Mesenchymal stem cell (in vitro differentiated cells and primary cell): ENCODE data around the gene TIMP2.

Experiments
- DNase-seq: peaks from one replicate; pipeline ENCODE4 v3.0.0-alpha.2; 2013
- H2AFZ ChIP-seq: one replicate; pipeline ENCODE4 v1.6.1; 2013; ENCODE audit warnings: low read depth, mild to moderate bottlenecking, control low read depth, inconsistent platforms, low read length, moderate library complexity
- H2AK5ac ChIP-seq: 2 replicates; pipeline ENCODE4 v1.6.1; 2013; ENCODE audit warnings: low read length, moderate library complexity, mild to moderate bottlenecking, inconsistent platforms; ENCODE audit not compliant: severe bottlenecking
- H2BK120ac ChIP-seq: one replicate; pipeline ENCODE4 v1.6.1; 2013; ENCODE audit warnings: low read depth, mild to moderate bottlenecking, inconsistent platforms, low read length, moderate library complexity
- H2BK12ac ChIP-seq, 2 experiments: one replicate each; pipeline ENCODE4 v1.6.1; 2013; ENCODE audit warnings: inconsistent platforms in 2 of 2, low read length in 2 of 2, mild to moderate bottlenecking in 2 of 2, moderate library complexity in 2 of 2, control low read depth in 1 of 2
- H2BK15ac ChIP-seq: one replicate; pipeline ENCODE4 v1.6.1; 2013; ENCODE audit warnings: mild to moderate bottlenecking, low read depth, inconsistent platforms; ENCODE audit not compliant: poor library complexity, severe bottlenecking
- H2BK5ac ChIP-seq: 2 replicates; pipeline ENCODE4 v1.6.1; 2013; ENCODE audit warnings: low read depth, mild to moderate bottlenecking, low read length, control low read depth, inconsistent platforms; ENCODE audit not compliant: poor library complexity, severe bottlenecking
- H3K14ac ChIP-seq, 2 experiments: one replicate each; pipeline ENCODE4 v1.6.1; 2013; ENCODE audit warnings: inconsistent platforms in 2 of 2, low read length in 2 of 2, control low read depth in 1 of 2, mild to moderate bottlenecking in 1 of 2, moderate library complexity in 1 of 2
- H3K18ac ChIP-seq, 2 experiments: one replicate each; pipeline ENCODE4 v1.6.1; 2013; ENCODE audit warnings: inconsistent platforms in 2 of 2, low read length in 2 of 2, control low read depth in 1 of 2, low read depth in 1 of 2, mild to moderate bottlenecking in 1 of 2
- H3K23ac ChIP-seq, 2 experiments: one replicate each; pipeline ENCODE4 v1.6.1; 2013; ENCODE audit warnings: inconsistent platforms in 2 of 2, low read length in 2 of 2, mild to moderate bottlenecking in 2 of 2, moderate library complexity in 2 of 2, control low read depth in 1 of 2
- H3K27ac ChIP-seq: 2 replicates; pipeline ENCODE4 v1.5.1; 2013; ENCODE audit warnings: mild to moderate bottlenecking, moderate library complexity, low read length, control low read depth, inconsistent platforms; ENCODE audit not compliant: poor library complexity, severe bottlenecking
- H3K27me3 ChIP-seq, 2 experiments: 2 replicates each; pipeline versions ENCODE4 v1.6.1 to v1.7.0; 2013; ENCODE audit warnings: low read length in 2 of 2, mild to moderate bottlenecking in 2 of 2, moderate library complexity in 2 of 2, control low read depth in 1 of 2, inconsistent platforms in 1 of 2; ENCODE audit not compliant: control insufficient read depth in 1 of 2, insufficient read depth in 1 of 2
- H3K36me3 ChIP-seq, 2 experiments: 2 replicates each; pipeline versions ENCODE4 v1.6.1 to v1.7.0; 2013; ENCODE audit warnings: low read length in 2 of 2, control low read depth in 1 of 2, inconsistent platforms in 1 of 2, low read depth in 1 of 2, mild to moderate bottlenecking in 1 of 2; ENCODE audit not compliant: insufficient read depth in 2 of 2, control insufficient read depth in 1 of 2
- H3K4ac ChIP-seq, 2 experiments: one replicate each; pipeline ENCODE4 v1.6.1; 2013; ENCODE audit warnings: inconsistent platforms in 2 of 2, low read length in 2 of 2, mild to moderate bottlenecking in 2 of 2, moderate library complexity in 2 of 2, control low read depth in 1 of 2, low read depth in 1 of 2
- H3K4me1 ChIP-seq: 2 replicates; pipeline ENCODE4 v1.6.1; 2013; ENCODE audit warnings: low read depth, low read length, control low read depth; ENCODE audit not compliant: control insufficient read depth, insufficient read depth
- H3K4me2 ChIP-seq: 2 replicates; pipeline ENCODE4 v1.6.1; 2013; ENCODE audit warnings: low read length, mild to moderate bottlenecking, inconsistent platforms; ENCODE audit not compliant: poor library complexity, severe bottlenecking
- H3K4me3 ChIP-seq, 2 experiments: 2 replicates each; pipeline versions ENCODE4 v1.5.1 to v1.7.0; 2013; ENCODE audit warnings: low read length in 2 of 2, mild to moderate bottlenecking in 2 of 2, control low read depth in 1 of 2, low read depth in 1 of 2; ENCODE audit not compliant: insufficient read depth in 1 of 2
- H3K79me1 ChIP-seq: replicated peaks from 2 replicates; pipeline ENCODE4 v1.6.1; 2013; ENCODE audit warnings: mild to moderate bottlenecking, control low read depth, low read length, inconsistent platforms; ENCODE audit not compliant: poor library complexity, severe bottlenecking
- H3K9ac ChIP-seq: 2 replicates; pipeline ENCODE4 v1.7.0; 2013; ENCODE audit warnings: mild to moderate bottlenecking, low read length, moderate library complexity
- H3K9me3 ChIP-seq: 2 replicates; pipeline ENCODE4 v1.7.0; 2013; ENCODE audit warnings: mild to moderate bottlenecking, low read length; ENCODE audit not compliant: control insufficient read depth
- H4K8ac ChIP-seq: one replicate; pipeline ENCODE4 v1.6.1; 2013; ENCODE audit warnings: inconsistent platforms, mild to moderate bottlenecking, low read length, moderate library complexity
- H4K91ac ChIP-seq: one replicate; pipeline ENCODE4 v1.6.1; 2013; ENCODE audit warnings: mild to moderate bottlenecking, low read length, inconsistent platforms
- WGBS: methylation state at CpG from one replicate; pipeline ENCODE4 v1.1.7; 2013; ENCODE audit warnings: mixed read lengths; 5-methylcytosine and 5-hydroxymethylcytosine counted together

Gene TIMP2

GRCh38 chr17:78888941-78889518, 36.2 kb downstream of the TIMP2 start:
- whole genome bisulfite sequencing = 94% methylated on average over 10 of the region's 10 CpGs

GRCh38 chr17:78886954-78887353, 38.2 kb downstream of the TIMP2 start:
- no peak overlapping the region for H2BK120ac ChIP-seq
- H2AFZ ChIP-seq = no peak overlapping the region
- no peaks in the 10 kb centered on the region for H3K9me3 ChIP-seq
- H3K27ac ChIP-seq = no peak overlapping the region
- H3K4me2 ChIP-seq = no peak overlapping the region
- H2AK5ac ChIP-seq = no peak overlapping the region
- H2BK12ac ChIP-seq = no peak overlapping the region
- H2BK5ac ChIP-seq = no peak overlapping the region
- no peak overlapping the region for H3K14ac ChIP-seq
- no peak overlapping the region for H3K4ac ChIP-seq
- peaks cover 22 to 52% of the 10 kb centered on the region in 2 experiments for H3K36me3 ChIP-seq
- H3K27me3 ChIP-seq = no peaks in the 10 kb centered on the region
- no peak overlapping the region for H3K18ac ChIP-seq
- no peak for DNase-seq
- H3K23ac ChIP-seq = no peak overlapping the region
- WGBS = 95% methylated on average over 12 of the region's 12 CpGs
- H3K9ac ChIP-seq = no peak overlapping the region
- H3K4me3 ChIP-seq = no peak overlapping the region
- H3K4me1 ChIP-seq = peaks cover 46% of the 10 kb centered on the region
- no peak overlapping the region for H2BK15ac ChIP-seq
- peaks cover 53% of the 10 kb centered on the region for H3K79me1 ChIP-seq
- H4K8ac ChIP-seq = no peak overlapping the region
- no peak overlapping the region for H4K91ac ChIP-seq

More at GRCh38 chr17:78888941-78889518, 36.2 kb downstream of the TIMP2 start:
- Histone ChIP-seq H2BK5ac (no peak overlapping the region), H2BK15ac (no peak overlapping the region), H3K4me2 (no peak overlapping the region), H3K18ac (peak overlapping the region in 1 of 2 experiments; percentile 16), H3K36me3 (peaks cover 38 to 70% of the 10 kb centered on the region in 2 experiments), H3K14ac (no peak overlapping the region), H3K4me3 (no peak overlapping the region), H2AK5ac (no peak overlapping the region), H3K4me1 (peaks cover 33% of the 10 kb centered on the region), H4K8ac (no peak overlapping the region), H3K9me3 (no peaks in the 10 kb centered on the region), H3K27ac (no peak overlapping the region), H3K79me1 (peaks cover 59% of the 10 kb centered on the region), H2BK120ac (no peak overlapping the region), H3K9ac (no peak overlapping the region), H3K4ac (no peak overlapping the region), H3K23ac (no peak overlapping the region), H3K27me3 (no peaks in the 10 kb centered on the region), H2BK12ac (no peak overlapping the region), H4K91ac (no peak overlapping the region), H2AFZ (no peak overlapping the region)
- DNase-seq = no peak

GRCh38 chr17:78885956-78886355, 39.2 kb downstream of the TIMP2 start:
- Histone ChIP-seq H3K4me3 (no peak overlapping the region), H3K9me3 (no peaks in the 10 kb centered on the region), H2BK15ac (peak overlapping the region; percentile 44), H3K4me1 (peaks cover 48% of the 10 kb centered on the region), H2BK12ac (peak overlapping the region; percentile 38 to 98), H3K27ac (no peak overlapping the region), H3K9ac (peak overlapping the region; percentile 94), H2AK5ac (no peak overlapping the region), H3K18ac (peak overlapping the region; percentile 46 to 96), H4K91ac (peak overlapping the region; percentile 67), H3K36me3 (peaks cover 17 to 49% of the 10 kb centered on the region in 2 experiments), H3K4me2 (no peak overlapping the region), H3K79me1 (peaks cover 49% of the 10 kb centered on the region), H2AFZ (no peak overlapping the region), H4K8ac (peak overlapping the region; percentile 19), H3K27me3 (no peaks in the 10 kb centered on the region), H2BK120ac (peak overlapping the region; percentile 56), H3K23ac (peak overlapping the region in 1 of 2 experiments; percentile 2), H2BK5ac (no peak overlapping the region), H3K4ac (peak overlapping the region; percentile 52 to 71), H3K14ac (peak overlapping the region in 1 of 2 experiments; percentile 44)
- WGBS = 85% methylated on average over 8 of the region's 8 CpGs
- DNase-seq = no peak

GRCh38 chr17:78884876-78885667, 40.1 kb downstream of the TIMP2 start:
- Histone ChIP-seq H2AK5ac (peak overlapping the region; percentile 88), H2BK120ac (peak overlapping the region; percentile 87), H3K18ac (peak overlapping the region; percentile 94 to 99), H4K8ac (peak overlapping the region; percentile 8), H3K36me3 (peaks cover 13 to 41% of the 10 kb centered on the region in 2 experiments), H3K14ac (peak overlapping the region in 1 of 2 experiments; percentile 91), H3K79me1 (peaks cover 46% of the 10 kb centered on the region), H3K4me2 (no peak overlapping the region), H3K27me3 (no peaks in the 10 kb centered on the region), H3K4me3 (peak overlapping the region in 1 of 2 experiments; percentile 71), H2BK15ac (peak overlapping the region; percentile 93), H3K4me1 (peaks cover 53% of the 10 kb centered on the region), H3K27ac (no peak overlapping the region), H3K9ac (peak overlapping the region; percentile 94), H3K23ac (peak overlapping the region in 1 of 2 experiments; percentile 91), H2BK12ac (peak overlapping the region; percentile 34 to 98), H3K4ac (peak overlapping the region; percentile 96 to 98), H4K91ac (peak overlapping the region; percentile 100), H2BK5ac (no peak overlapping the region), H3K9me3 (no peaks in the 10 kb centered on the region), H2AFZ (no peak overlapping the region)
- DNase-seq = no peak
- 96% methylated on average over 24 of the region's 24 CpGs for WGBS
